K562 (cell line): ENCODE results near the gene ZMYND8. TPM values are rescaled to one million over a fixed set of nuclear protein-coding genes. Genes with fewer than 3 reads are reported as not detected.
A peak's percentile ranks its signal among the peaks of the same experiment; 100 is the strongest.

Experiments
- EHMT2 ChIP-seq: fragments of 450-650 bp; IDR thresholded peaks from 2 replicates; pipeline ENCODE4 v1.6.1; 2018; ENCODE audit warnings: antibody characterized with exemption
- ESRRB ChIP-seq: fragments of 250-450 bp; sonication (Bioruptor Pico); IDR thresholded peaks from 2 replicates; pipeline ENCODE4 v1.5.0; 2020; ENCODE audit warnings: mild to moderate bottlenecking, moderate library complexity, borderline replicate concordance
- GTF3C2 ChIP-seq: IDR thresholded peaks from 3 replicates; pipeline ENCODE4 v1.6.1; 2011; ENCODE audit warnings: borderline replicate concordance, mild to moderate bottlenecking, moderate library complexity; ENCODE audit not compliant: insufficient read length; ENCODE audit errors: extremely low read depth
- MAFK ChIP-seq: IDR thresholded peaks from 2 replicates; pipeline ENCODE4 v1.6.1; 2011; ENCODE audit warnings: low read length, improper control_type of control experiment
- MEF2A ChIP-seq: IDR thresholded peaks from 2 replicates; pipeline ENCODE4 v1.6.1; 2011; ENCODE audit warnings: low read depth, mild to moderate bottlenecking, low read length, moderate library complexity; ENCODE audit not compliant: control insufficient read depth
- MITF ChIP-seq: IDR thresholded peaks from 2 replicates; pipeline ENCODE4 v1.6.1; 2014; ENCODE audit warnings: antibody characterized with exemption
- NR4A1 ChIP-seq, 2 experiments: fragments of 250-450 bp in 1 of 2; fragments of 450-650 bp in 1 of 2; sonication (Bioruptor Pico) in 1 of 2; IDR thresholded peaks; 2 replicates each; pipeline versions ENCODE4 v1.4.0 to v1.6.1; 2016 to 2020; ENCODE audit warnings: mild to moderate bottlenecking in 2 of 2, missing compliant biosample characterization in 1 of 2, missing genetic modification characterization in 1 of 2, moderate library complexity in 1 of 2
- PHF20 ChIP-seq: fragments of 450-650 bp; IDR thresholded peaks from 2 replicates; pipeline ENCODE4 v1.6.1; 2018; ENCODE audit not compliant: partially characterized antibody
- PTTG1 ChIP-seq: fragments of 450-650 bp; IDR thresholded peaks from 2 replicates; pipeline ENCODE4 v1.6.1; 2016; ENCODE audit warnings: low read depth, mild to moderate bottlenecking, missing genetic modification characterization, missing compliant biosample characterization
- RAD51 ChIP-seq: fragments of 450-650 bp; IDR thresholded peaks from 2 replicates; pipeline ENCODE4 v1.7.1; 2016; ENCODE audit warnings: low read depth, mild to moderate bottlenecking, borderline replicate concordance
- RBM17 ChIP-seq: fragments of 200-400 bp; formaldehyde crosslinking; IDR thresholded peaks from 2 replicates; pipeline ENCODE4 v1.6.1; 2017; ENCODE audit warnings: low read depth, mild to moderate bottlenecking, low read length, borderline replicate concordance
- SRSF3 ChIP-seq: fragments of 200-400 bp; formaldehyde crosslinking; IDR thresholded peaks from 2 replicates; pipeline ENCODE4 v1.6.1; 2016; ENCODE audit warnings: mild to moderate bottlenecking, low read length, moderate library complexity; ENCODE audit not compliant: insufficient read depth
- TAF7 ChIP-seq: fragments of 450-650 bp; IDR thresholded peaks from 2 replicates; pipeline ENCODE4 v1.6.1; 2016; ENCODE audit warnings: missing genetic modification characterization, missing compliant biosample characterization
- TEAD2 ChIP-seq: fragments of 450-650 bp; IDR thresholded peaks from 2 replicates; pipeline ENCODE4 v1.6.1; 2016; ENCODE audit warnings: missing genetic modification characterization, control low read depth, missing compliant biosample characterization
- ZNF3 ChIP-seq: fragments of 250-450 bp; sonication (Bioruptor Pico); IDR thresholded peaks from 2 replicates; pipeline ENCODE4 v1.5.0; 2021; ENCODE audit warnings: mild to moderate bottlenecking, moderate library complexity
- ZNF589 ChIP-seq: fragments of 200-800 bp; sonication (Bioruptor generic); IDR thresholded peaks from 2 replicates; pipeline ENCODE4 v1.6.1; 2016; ENCODE audit warnings: low read depth, missing genetic modification characterization, missing compliant biosample characterization
- polyA plus RNA-seq, 8 experiments: library from polyadenylated mRNA; depleted of rRNA in 4 of 8; stranded (reverse) in 5 of 8; unstranded in 3 of 8; fragments of >200 nt; fragmentation: Nextera tagmentation in 2 of 8; fragmentation: Illumina TruSeq in 1 of 8; extraction: Ambion mirVana in 2 of 8; extraction: Trizol in 1 of 8; gene quantifications; 2 replicates each; pipeline versions ENCODE4 v1.2.1 to v1.2.3, GENCODE V29; 2011 to 2014; ENCODE audit warnings: inconsistent platforms in 1 of 8, missing spikeins in 1 of 8
- total RNA-seq, 7 experiments: library from RNA; depleted of rRNA in 6 of 7; stranded (reverse); fragments of >200 nt in 6 of 7; fragmentation: Illumina TruSeq in 2 of 7; extraction: Trizol in 2 of 7; gene quantifications; 2 replicates each; pipeline versions ENCODE4 v1.2.1 to v1.2.3, GENCODE V29; 2011 to 2021; ENCODE audit warnings: low replicate concordance in 1 of 7
- TF ChIP-seq, protein P1 (sequence below): fragments of 250-450 bp; sonication (Bioruptor Pico); IDR thresholded peaks from 2 replicates; pipeline ENCODE4 v1.4.0; 2020
- TF ChIP-seq, protein P2 (sequence below): sonication (generic); formaldehyde crosslinking; IDR thresholded peaks from 2 replicates; pipeline ENCODE4 v1.8.0; 2022; ENCODE audit warnings: mild to moderate bottlenecking, missing genetic modification reagents

Gene ZMYND8
- total and polyA plus RNA-seq, 9 of the 15 experiments (the other 6 are each of a cell fraction or from before 2014, with no cell fraction given): 31.8 to 148 (median 71.9) TPM

DNA sequence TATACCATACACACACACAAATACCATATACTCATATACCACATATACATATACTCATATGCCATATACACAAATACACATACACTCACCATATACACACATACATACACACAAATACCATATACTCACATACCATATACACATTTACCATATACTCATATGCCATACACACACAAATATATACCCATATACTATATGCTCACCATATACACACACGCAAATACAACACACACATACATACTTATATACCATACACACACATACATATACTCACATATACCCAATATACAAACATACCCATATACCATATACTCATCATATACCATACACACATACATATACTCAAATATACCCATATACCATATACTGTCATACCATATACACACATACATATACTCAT is 99.2 kb downstream of the ZMYND8 start (continued):
- TF ChIP-seq, protein P1, sequence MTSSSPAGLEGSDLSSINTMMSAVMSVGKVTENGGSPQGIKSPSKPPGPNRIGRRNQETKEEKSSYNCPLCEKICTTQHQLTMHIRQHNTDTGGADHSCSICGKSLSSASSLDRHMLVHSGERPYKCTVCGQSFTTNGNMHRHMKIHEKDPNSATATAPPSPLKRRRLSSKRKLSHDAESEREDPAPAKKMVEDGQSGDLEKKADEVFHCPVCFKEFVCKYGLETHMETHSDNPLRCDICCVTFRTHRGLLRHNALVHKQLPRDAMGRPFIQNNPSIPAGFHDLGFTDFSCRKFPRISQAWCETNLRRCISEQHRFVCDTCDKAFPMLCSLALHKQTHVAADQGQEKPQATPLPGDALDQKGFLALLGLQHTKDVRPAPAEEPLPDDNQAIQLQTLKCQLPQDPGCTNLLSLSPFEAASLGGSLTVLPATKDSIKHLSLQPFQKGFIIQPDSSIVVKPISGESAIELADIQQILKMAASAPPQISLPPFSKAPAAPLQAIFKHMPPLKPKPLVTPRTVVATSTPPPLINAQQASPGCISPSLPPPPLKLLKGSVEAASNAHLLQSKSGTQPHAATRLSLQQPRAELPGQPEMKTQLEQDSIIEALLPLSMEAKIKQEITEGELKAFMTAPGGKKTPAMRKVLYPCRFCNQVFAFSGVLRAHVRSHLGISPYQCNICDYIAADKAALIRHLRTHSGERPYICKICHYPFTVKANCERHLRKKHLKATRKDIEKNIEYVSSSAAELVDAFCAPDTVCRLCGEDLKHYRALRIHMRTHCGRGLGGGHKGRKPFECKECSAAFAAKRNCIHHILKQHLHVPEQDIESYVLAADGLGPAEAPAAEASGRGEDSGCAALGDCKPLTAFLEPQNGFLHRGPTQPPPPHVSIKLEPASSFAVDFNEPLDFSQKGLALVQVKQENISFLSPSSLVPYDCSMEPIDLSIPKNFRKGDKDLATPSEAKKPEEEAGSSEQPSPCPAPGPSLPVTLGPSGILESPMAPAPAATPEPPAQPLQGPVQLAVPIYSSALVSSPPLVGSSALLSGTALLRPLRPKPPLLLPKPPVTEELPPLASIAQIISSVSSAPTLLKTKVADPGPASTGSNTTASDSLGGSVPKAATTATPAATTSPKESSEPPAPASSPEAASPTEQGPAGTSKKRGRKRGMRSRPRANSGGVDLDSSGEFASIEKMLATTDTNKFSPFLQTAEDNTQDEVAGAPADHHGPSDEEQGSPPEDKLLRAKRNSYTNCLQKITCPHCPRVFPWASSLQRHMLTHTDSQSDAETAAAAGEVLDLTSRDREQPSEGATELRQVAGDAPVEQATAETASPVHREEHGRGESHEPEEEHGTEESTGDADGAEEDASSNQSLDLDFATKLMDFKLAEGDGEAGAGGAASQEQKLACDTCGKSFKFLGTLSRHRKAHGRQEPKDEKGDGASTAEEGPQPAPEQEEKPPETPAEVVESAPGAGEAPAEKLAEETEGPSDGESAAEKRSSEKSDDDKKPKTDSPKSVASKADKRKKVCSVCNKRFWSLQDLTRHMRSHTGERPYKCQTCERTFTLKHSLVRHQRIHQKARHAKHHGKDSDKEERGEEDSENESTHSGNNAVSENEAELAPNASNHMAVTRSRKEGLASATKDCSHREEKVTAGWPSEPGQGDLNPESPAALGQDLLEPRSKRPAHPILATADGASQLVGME: no peak
- TF ChIP-seq TEAD2 (tag) (no peak), MAFK (no peak), ESRRB (CRISPR knock-in tag) (no peak), PHF20 (no peak), ZNF3 (no peak), ZNF589 (CRISPR knock-in tag) (no peak), NR4A1 (CRISPR knock-in tag; IDR thresholded peaks at IDR 0.05) (no peak), NR4A1 (tag; IDR thresholded peaks at IDR 0.05) (no peak), TAF7 (tag) (no peak), RAD51 (no peak), GTF3C2 (no peak), EHMT2 (0 out of 2 replicates have a peak, but pooled peaks have one; percentile 33), MITF (no peak), MEF2A (no peak), PTTG1 (tag) (no peak), SRSF3 (no peak), RBM17 (no peak)
- TF ChIP-seq, protein P2, sequence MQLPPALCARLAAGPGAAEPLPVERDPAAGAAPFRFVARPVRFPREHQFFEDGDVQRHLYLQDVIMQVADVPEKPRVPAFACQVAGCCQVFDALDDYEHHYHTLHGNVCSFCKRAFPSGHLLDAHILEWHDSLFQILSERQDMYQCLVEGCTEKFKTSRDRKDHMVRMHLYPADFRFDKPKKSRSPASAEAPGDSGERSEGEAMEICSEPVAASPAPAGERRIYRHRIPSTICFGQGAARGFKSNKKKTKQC: no peak
